NOMO-1 treated with dmso at 0.1 percent for 144 hours (cell line): Measurements from ENCODE around the gene CLEC16A.

Experiments
- DNase-seq: peaks from one replicate; lab custom pipeline; 2025; ENCODE audit not compliant: unreplicated experiment; lab: John Stamatoyannopoulos, UW

CLEC16A gene

GRCh38 chr16:11108466-11108805 lies 164.1 kb downstream of the CLEC16A start:
- no peak for DNase-seq

GRCh38 chr16:11109566-11109965 lies 165.2 kb downstream of the CLEC16A start:
- no peak for DNase-seq

GRCh38 chr16:11111150-11111549 lies 166.8 kb downstream of the CLEC16A start:
- DNase-seq, result no peak

- no peak for DNase-seq
Observed at GRCh38 chr16:11111856-11112634, 167.7 kb downstream of the CLEC16A start.

GRCh38 chr16:11112723-11113348 lies 168.5 kb downstream of the CLEC16A start:
- DNase-seq, result no peak

- peak; percentile 47 for DNase-seq
Observed at GRCh38 chr16:11114366-11115164, 170.2 kb downstream of the CLEC16A start.

- no peak for DNase-seq
Observed at GRCh38 chr16:11117576-11118211, 173.3 kb downstream of the CLEC16A start.

GRCh38 chr16:11118479-11118878 lies 174.1 kb downstream of the CLEC16A start:
- DNase-seq, result no peak

GRCh38 chr16:11121083-11121608 lies 176.8 kb downstream of the CLEC16A start:
- no peak for DNase-seq

GRCh38 chr16:11121914-11122692 lies 177.7 kb downstream of the CLEC16A start:
- no peak for DNase-seq

GRCh38 chr16:11123666-11124065 lies 179.3 kb downstream of the CLEC16A start:
- DNase-seq, result no peak

- DNase-seq, result no peak
Observed at GRCh38 chr16:11125936-11126335, 181.6 kb downstream of the CLEC16A start.

- DNase-seq, result no peak
Observed at GRCh38 chr16:11126399-11127054, 182.2 kb downstream of the CLEC16A start.

- DNase-seq, result no peak
Observed at GRCh38 chr16:11127610-11128195, 183.3 kb downstream of the CLEC16A start.

GRCh38 chr16:11128211-11129141 lies 184.1 kb downstream of the CLEC16A start:
- DNase-seq, result no peak

- no peak for DNase-seq
Observed at GRCh38 chr16:11129378-11129781, 185.0 kb downstream of the CLEC16A start.

GRCh38 chr16:11130978-11131665 lies 186.8 kb downstream of the CLEC16A start:
- DNase-seq, result no peak

GRCh38 chr16:11131706-11132105 lies 187.3 kb downstream of the CLEC16A start:
- DNase-seq, result no peak
